ENCODE measurements around the gene UBA5.

UBA5 gene

GRCh38 chr3:132726341-132726823, 66.3 kb downstream of the UBA5 start:
- no peak overlapping the region for H3K27ac ChIP-seq (ENCODE audit: low read depth in 2 of 2, low read length in 2 of 2)
- no peaks in the 10 kb centered on the region for H3K27me3 ChIP-seq (ENCODE audit: control insufficient read depth in 2 of 2, insufficient read depth in 2 of 2, low read length in 2 of 2)
- H3K4me1 ChIP-seq (ENCODE audit: control insufficient read depth in 2 of 2, insufficient read depth in 2 of 2, low read length in 2 of 2) = peaks cover 5% of the 10 kb centered on the region in 2 donors
- no peaks in the 10 kb centered on the region for H3K36me3 ChIP-seq (ENCODE audit: control insufficient read depth in 2 of 2, insufficient read depth in 2 of 2, low read length in 2 of 2)
- no peak overlapping the region for H3K4me3 ChIP-seq (ENCODE audit: low read length in 2 of 2)
- H3K9ac ChIP-seq (ENCODE audit: low read depth in 1 of 2, low read length in 2 of 2) = no peak overlapping the region
- H3K9me3 ChIP-seq (ENCODE audit: control insufficient read depth in 2 of 2, low read length in 2 of 2) = no peaks in the 10 kb centered on the region
